Stomach (tissue), 9 donors: Measurements from ENCODE around the gene RCAN1. TPM values are rescaled to one million over a fixed set of nuclear protein-coding genes. Genes with fewer than 3 reads are reported as not detected.
"Not testable (repeated sequence)": the region's sequence is repeated elsewhere in the genome, so short reads cannot be mapped to it uniquely, and the experiment has no call there.

Experiments
- DNase-seq, 2 donors: peaks; one replicate each; pipeline versions ENCODE4 v3.0.0 to v3.0.0-alpha.2; 2013 to 2019
- H3K27ac ChIP-seq, 5 donors: fragments of 200-600 bp in 4 of 5; sonication (generic) in 4 of 5; one replicate each; pipeline ENCODE4 v1.5.1; 2013 to 2019; ENCODE audit warnings: mild to moderate bottlenecking in 1 of 5, moderate library complexity in 1 of 5
- H3K27me3 ChIP-seq, 3 donors: fragments of 200-600 bp; sonication (generic); one replicate each; pipeline ENCODE4 v1.5.1; 2017 to 2019; ENCODE audit warnings: mixed run types in 1 of 3
- H3K36me3 ChIP-seq, 4 donors: fragments of 200-600 bp; sonication (generic); 1 replicate in 3 of 4; 2 replicates in 1 of 4; pipeline ENCODE4 v1.5.1; 2016 to 2019
- H3K4me1 ChIP-seq, 4 donors: fragments of 200-600 bp; sonication (generic); one replicate each; pipeline ENCODE4 v1.5.1; 2016 to 2019
- H3K4me3 ChIP-seq, 4 donors: fragments of 200-600 bp; sonication (generic) in 3 of 4; one replicate each; pipeline ENCODE4 v1.5.1; 2016 to 2019; ENCODE audit warnings: mild to moderate bottlenecking in 1 of 4
- H3K9me3 ChIP-seq, 4 donors: fragments of 200-600 bp; sonication (generic); one replicate each; pipeline ENCODE4 v1.5.1; 2016 to 2019
- CTCF ChIP-seq, 7 experiments: fragments of 450-650 bp in 4 of 7; fragments of 200-600 bp in 3 of 7; sonication (generic) in 3 of 7; IDR thresholded peaks; one replicate each; pipeline ENCODE4 v1.5.1; 2016 to 2019; ENCODE audit warnings: antibody characterized with exemption in 7 of 7, control low read depth in 2 of 7, mild to moderate bottlenecking in 1 of 7
- EP300 ChIP-seq: sonication (generic); formaldehyde crosslinking; IDR thresholded peaks from one replicate; pipeline ENCODE4 v1.6.1; 2017; ENCODE audit warnings: antibody characterized with exemption
- POLR2A ChIP-seq, 4 donors: fragments of 450-650 bp; IDR thresholded peaks; one replicate each; pipeline ENCODE4 v1.6.1; 2016; ENCODE audit warnings: antibody characterized with exemption in 4 of 4, control low read depth in 2 of 4, mild to moderate bottlenecking in 1 of 4, moderate library complexity in 1 of 4
- POLR2AphosphoS5 ChIP-seq, 3 donors: sonication (generic); formaldehyde crosslinking; IDR thresholded peaks; one replicate each; pipeline ENCODE4 v1.6.1; 2016; ENCODE audit warnings: antibody characterized with exemption in 3 of 3
- WGBS, 5 donors: extraction: QIAGEN DNeasy Blood & Tissue Kit in 3 of 5; methylation state at CpG; one replicate each; pipeline versions ENCODE4 v1.1.5 to v1.1.7; 2013 to 2018; 5-methylcytosine and 5-hydroxymethylcytosine counted together
- intact Hi-C: fragments of 100-400 bp; cut with DNase I; formaldehyde crosslinking; loops from one replicate; pipeline ENCODE4 v1.15.1; 2023; ENCODE audit warnings: low total_unique reads
- polyA plus RNA-seq, 3 donors: library from polyadenylated mRNA; stranded (reverse); fragments of 200-250 nt; gene quantifications; one replicate each; pipeline ENCODE4 v1.2.3, GENCODE V29; 2013
- total RNA-seq, 5 donors: library from RNA; depleted of rRNA; stranded (reverse); fragments of >200 nt; gene quantifications; one replicate each; pipeline versions ENCODE4 v1.1.0 to v1.2.3, GENCODE V29; 2014 to 2016
- donor health status: healthy with polysubstance abuse.
- donor health status: Bipolar disorder and iron deficiency.
- donor health status: healthy.

RCAN1 gene
- total and polyA plus RNA-seq, 8 donors: 15.6 to 85.7 (median 31.5) TPM

DNA sequence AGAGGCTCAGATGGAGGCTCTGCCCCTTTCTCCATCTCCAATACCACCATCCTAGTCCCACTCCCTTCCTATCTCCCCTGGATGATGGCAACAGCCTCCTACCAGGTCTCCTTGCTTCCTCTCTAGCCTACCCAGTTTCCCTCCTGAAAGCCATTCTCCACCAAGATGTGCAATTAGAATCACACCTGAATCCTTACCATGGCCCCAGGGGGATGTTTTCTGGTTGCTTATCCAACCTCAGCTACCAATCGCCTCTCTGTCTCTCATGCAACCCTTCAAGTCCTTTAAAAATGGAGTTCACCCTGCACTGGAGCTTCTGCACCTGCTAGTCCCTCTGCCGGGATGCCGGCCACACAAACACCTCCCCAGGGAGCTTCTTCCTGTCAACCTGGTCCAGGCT lies 2.9 kb downstream of the RCAN1 start:
- intact Hi-C loops: no loop called here
- WGBS, 5 donors: 85 to 93% (median 89%) methylated on average over 3 of the region's 3 CpGs
- no peak overlapping the region for H3K4me3 ChIP-seq
- no peak for DNase-seq
- peaks cover 23 to 30% (median 25%) of the 10 kb centered on the region in 4 donors for H3K4me1 ChIP-seq
- H3K9me3 ChIP-seq: no peaks in the 10 kb centered on the region
- H3K36me3 ChIP-seq: no peaks in the 10 kb centered on the region
- H3K27me3 ChIP-seq: no peaks in the 10 kb centered on the region
- TF ChIP-seq POLR2A (IDR thresholded peaks at IDR 0.05) (no peak), CTCF (IDR thresholded peaks at IDR 0.05) (no peak), EP300 (no peak), POLR2AphosphoS5 (IDR thresholded peaks at IDR 0.05) (no peak)
- H3K27ac ChIP-seq: no peak overlapping the region

- Histone ChIP-seq H3K4me1 (peaks cover 23 to 30% (median 25%) of the 10 kb centered on the region in 4 donors), H3K27me3 (no peaks in the 10 kb centered on the region), H3K4me3 (no peak overlapping the region), H3K27ac (no peak overlapping the region), H3K36me3 (no peaks in the 10 kb centered on the region), H3K9me3 (no peaks in the 10 kb centered on the region)
- intact Hi-C loops: no loop called here
- TF ChIP-seq POLR2AphosphoS5 (IDR thresholded peaks at IDR 0.05) (no peak), POLR2A (IDR thresholded peaks at IDR 0.05) (no peak), EP300 (no peak), CTCF (IDR thresholded peaks at IDR 0.05) (no peak)
- whole genome bisulfite sequencing, 5 donors: 83 to 90% (median 85%) methylated on average over 3 of the region's 3 CpGs
- no peak for DNase-seq
Observed at GRCh38 chr21:34611528-34611927, 3.4 kb downstream of the RCAN1 start.

GRCh38 chr21:34609933-34610549 lies 4.9 kb downstream of the RCAN1 start:
- TF ChIP-seq EP300 (no peak), POLR2AphosphoS5 (IDR thresholded peaks at IDR 0.05) (no peak), CTCF (IDR thresholded peaks at IDR 0.05) (no peak), POLR2A (IDR thresholded peaks at IDR 0.05) (no peak)
- H3K27me3 ChIP-seq: no peaks in the 10 kb centered on the region
- no peaks in the 10 kb centered on the region for H3K36me3 ChIP-seq
- H3K9me3 ChIP-seq: no peaks in the 10 kb centered on the region
- H3K4me1 ChIP-seq: peaks cover 19 to 24% (median 20%) of the 10 kb centered on the region in 4 donors
- no peak overlapping the region for H3K27ac ChIP-seq
- H3K4me3 ChIP-seq: no peak overlapping the region
- intact Hi-C loops: no loop called here
- DNase-seq: no peak
- 67 to 85% (median 84%) methylated on average over 9 of the region's 9 CpGs for WGBS, 5 donors

GRCh38 chr21:34609244-34609932 lies 5.5 kb downstream of the RCAN1 start:
- no peaks in the 10 kb centered on the region for H3K27me3 ChIP-seq
- no peak for TF ChIP-seq EP300
- no peak for TF ChIP-seq POLR2A (IDR thresholded peaks at IDR 0.05)
- TF ChIP-seq CTCF (IDR thresholded peaks at IDR 0.05): no peak
- no peak for TF ChIP-seq POLR2AphosphoS5 (IDR thresholded peaks at IDR 0.05)
- no peaks in the 10 kb centered on the region for H3K9me3 ChIP-seq
- no peaks in the 10 kb centered on the region for H3K36me3 ChIP-seq
- peaks cover 19 to 24% (median 20%) of the 10 kb centered on the region in 4 donors for H3K4me1 ChIP-seq
- no peak overlapping the region for H3K27ac ChIP-seq
- intact Hi-C loops: no loop called here
- 93 to 96% (median 95%) methylated on average over 4 of the region's 4 CpGs for WGBS, 5 donors
- DNase-seq: no peak
- no peak overlapping the region for H3K4me3 ChIP-seq

DNA sequence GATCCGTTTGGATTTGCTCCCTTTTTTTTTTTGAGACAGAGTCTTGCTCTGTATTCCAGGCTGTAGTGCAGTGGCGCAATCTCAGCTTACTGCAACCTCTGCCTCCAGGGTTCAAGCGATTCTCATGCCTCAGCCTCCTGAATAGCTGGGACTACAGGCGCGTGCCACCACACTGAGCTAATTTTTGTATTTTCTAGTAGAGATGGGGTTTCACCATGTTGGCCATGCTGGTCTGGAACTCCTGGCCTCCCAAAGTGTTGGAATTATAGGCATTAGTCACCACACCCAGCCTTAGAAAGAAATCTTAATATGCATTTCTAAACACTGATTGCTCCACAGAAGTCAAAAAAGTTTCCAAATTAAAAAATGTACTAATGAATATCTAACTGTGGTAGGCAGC lies 7.5 kb downstream of the RCAN1 start:
- intact Hi-C loops, H3K4me3 ChIP-seq, H3K9me3 ChIP-seq, H3K36me3 ChIP-seq, DNase-seq, H3K27ac ChIP-seq, H3K27me3 ChIP-seq: not testable (repeated sequence)
- WGBS, 5 donors: 91 to 96% (median 95%) methylated on average over 5 of the region's 5 CpGs
- peaks cover 2 to 13% (median 6%) of the 10 kb centered on the region in 4 donors for H3K4me1 ChIP-seq
